ENCODE data around the gene CNTNAP2.

The CNTNAP2 gene

DNA sequence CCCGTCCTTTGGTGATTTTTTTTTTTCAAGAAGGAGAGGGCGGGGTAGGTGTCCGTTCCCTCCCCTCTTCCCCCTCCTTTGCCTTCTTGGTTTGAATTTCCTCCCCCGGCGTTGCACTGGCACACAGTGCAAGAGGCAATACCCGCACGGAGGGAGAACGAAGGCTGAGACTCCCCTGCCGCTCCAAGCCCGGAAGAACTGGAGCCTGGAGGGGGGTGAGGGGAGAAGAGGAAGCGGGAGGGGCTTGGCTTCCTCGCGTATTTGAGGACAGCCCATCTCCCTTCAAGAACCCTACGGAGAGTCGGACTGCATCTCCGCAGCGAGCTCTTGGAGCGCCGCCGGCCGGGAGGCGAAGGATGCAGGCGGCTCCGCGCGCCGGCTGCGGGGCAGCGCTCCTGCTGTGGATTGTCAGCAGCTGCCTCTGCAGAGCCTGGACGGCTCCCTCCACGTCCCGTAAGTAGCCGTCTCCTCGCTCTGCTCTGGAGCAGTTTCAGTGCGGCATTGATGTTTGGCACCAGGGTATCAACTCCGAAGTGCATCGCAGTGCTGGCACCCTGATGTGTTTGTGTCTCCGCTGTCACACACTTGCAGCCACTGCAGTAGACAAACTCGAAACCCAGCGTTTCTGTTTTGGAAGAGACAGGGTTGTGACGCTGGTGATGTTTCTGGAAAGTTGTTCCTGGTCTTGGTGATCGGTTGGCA is at the start of gene CNTNAP2:
CNTNAP2 (plus strand) TSS at position 281 of the 702 bp plus-strand sequence; CDS start at position 357, 76 bp downstream.
- DNase-seq = no peak

DNA sequence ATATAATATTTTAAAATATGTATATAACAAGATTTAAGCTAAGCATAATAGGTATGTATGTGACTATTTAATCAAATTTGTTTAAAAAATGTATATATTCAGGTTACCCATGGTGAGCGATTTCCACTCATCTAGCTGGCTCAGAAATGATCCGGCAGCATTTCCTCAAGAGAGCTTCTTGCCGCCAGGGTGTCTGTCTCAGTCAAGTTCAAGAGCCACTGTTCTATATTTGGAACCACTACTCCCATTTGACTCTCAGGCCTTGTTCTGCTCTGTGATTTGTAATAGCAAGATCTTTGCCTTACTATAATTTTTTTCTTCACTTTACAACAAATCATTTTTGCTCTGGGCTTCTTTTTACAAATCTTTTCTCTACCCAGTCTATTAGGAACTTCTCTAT is 48.7 kb upstream of the CNTNAP2 start:
- DNase-seq = no peak

GRCh38 chr7:146074195-146074765 is 42.3 kb upstream of the CNTNAP2 start:
- no peak for DNase-seq

- DNase-seq = no peak
Measured at GRCh38 chr7:146076344-146076743, 40.3 kb upstream of the CNTNAP2 start.

- no peak for DNase-seq
Measured at GRCh38 chr7:146084086-146084485, 32.5 kb upstream of the CNTNAP2 start.

- DNase-seq = no peak
Measured at GRCh38 chr7:146090023-146090645, 26.5 kb upstream of the CNTNAP2 start.

DNA sequence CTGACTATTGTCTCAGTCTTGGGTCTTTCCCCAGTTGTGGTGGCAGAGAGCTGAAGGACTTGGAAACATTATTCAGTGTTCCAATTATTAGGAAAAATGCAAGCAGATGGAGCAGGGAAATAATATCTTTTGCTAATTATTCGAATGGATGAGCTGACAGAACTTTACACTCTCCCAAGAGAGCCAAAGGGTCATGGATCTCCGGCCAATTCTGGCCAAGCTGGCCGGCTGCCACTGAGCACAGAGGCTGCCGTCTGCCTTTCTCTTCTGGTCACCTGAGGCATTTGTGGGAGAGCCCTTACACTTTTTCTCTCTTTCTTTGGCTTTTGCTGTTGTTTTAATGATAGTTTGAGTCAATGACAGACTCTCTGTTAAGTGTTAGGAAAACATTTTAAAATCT is 22.2 kb upstream of the CNTNAP2 start:
- DNase-seq = no peak

- no peak for DNase-seq
Measured at GRCh38 chr7:146096994-146097393, 19.6 kb upstream of the CNTNAP2 start.

- DNase-seq = no peak
Measured at GRCh38 chr7:146106319-146106718, 10.3 kb upstream of the CNTNAP2 start.

DNA sequence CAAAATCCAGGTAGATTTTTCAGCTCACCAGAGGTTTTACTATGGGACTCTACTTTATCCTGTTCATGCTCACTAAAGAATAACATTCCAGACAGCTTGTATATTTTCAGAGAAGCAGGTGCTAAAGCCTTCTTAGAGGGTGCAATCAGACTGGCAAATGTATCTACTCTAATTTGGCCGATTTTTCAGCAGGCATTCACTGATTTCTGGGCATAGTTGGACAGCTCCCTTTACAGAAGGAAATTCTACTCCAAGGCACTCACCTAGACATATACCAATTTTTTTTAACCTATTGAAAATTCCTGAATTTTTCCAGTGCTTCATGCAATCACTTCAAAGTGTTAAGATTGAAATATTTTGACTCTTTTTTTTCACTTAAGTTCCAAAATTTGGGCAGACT is 3.8 kb upstream of the CNTNAP2 start:
- DNase-seq = no peak

DNA sequence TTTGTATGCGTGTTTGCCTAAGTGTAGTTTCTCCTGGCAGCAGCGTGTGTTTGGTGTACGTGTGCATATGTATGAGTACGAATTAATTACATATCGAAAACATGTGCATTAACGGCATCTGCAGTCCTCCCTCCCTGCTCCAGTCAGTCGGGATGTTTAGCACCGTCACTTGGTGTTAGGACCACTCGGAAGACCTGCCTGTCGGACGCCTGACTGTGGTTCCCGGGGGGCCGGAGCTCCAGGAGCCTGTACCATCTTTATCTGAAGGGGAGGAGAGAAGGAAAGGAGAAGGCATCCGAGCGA is 1.1 kb upstream of the CNTNAP2 start:
- DNase-seq = no peak

DNA sequence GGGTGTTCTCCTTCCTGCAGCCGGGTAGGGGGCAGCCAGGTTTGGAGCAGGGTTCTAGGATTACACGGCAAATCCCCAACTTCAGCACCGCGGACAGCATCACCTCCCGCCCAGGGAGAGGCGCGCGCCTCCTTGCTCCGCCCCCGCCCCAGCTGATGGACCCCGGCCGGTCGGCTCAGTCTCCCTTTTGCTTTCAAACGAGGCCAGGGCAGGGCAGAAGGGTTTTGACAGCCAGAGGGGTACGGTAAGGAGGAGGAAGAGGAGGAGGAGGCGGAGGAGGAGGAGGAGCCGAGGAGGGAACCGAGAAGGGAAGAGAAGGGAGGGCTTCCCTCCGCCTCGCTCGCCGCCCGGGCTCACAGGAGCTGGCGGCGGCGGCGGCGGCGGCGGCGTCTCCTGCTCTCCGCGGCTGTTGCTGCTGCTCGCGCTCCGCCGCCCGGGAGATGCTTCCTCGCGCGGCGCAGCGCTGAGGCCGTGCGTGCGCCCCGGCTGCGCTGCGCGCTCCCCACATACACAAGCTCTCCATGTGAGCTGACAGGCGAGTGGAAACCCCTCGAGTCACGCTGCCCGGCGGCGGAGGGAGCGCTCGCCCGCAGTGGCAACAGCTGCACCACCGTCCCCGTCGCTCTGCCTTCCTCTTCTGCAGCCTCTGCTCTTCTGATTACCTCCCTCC is 615 bp upstream of the CNTNAP2 start:
- DNase-seq = peak; percentile 53

DNA sequence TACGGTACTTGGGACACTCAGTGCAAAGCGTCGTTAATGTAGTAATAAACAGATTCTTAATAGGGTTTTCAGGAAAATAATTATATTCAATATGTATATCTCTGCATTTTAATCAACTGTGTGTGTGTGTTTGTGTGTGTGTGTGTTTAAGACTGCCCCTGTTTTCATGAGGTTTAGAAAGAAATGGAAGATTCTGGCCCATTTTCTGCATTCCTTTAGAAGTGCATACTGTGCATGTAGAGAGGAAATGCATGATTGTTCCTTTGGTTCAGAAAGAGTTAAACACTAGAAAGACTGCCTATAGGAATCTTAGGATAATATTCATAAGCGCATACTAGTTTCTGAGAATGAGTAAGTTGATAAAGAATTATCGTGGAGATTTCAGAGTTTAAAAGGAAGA is 975 bp downstream of the CNTNAP2 start:
- DNase-seq = no peak

GRCh38 chr7:146119002-146119401 is 2.4 kb downstream of the CNTNAP2 start:
- no peak for DNase-seq

DNA sequence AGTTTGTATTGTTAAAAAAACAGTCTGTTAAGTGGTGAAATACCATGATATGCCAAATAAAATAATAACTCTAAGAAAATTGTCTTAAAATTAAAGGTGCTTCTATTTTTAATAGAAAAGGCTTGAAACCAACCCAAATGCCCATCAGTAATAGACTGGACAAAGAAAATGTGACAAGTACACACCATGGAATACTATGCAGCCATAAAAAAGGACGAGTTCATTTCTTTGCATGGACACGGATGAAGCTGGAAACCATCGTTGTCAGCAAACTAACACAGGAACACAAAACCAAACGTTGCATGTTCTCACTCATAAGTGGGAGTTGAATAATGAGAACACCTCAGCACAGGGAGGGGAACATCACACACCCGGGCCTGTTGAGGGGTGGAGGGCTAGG is 7.1 kb downstream of the CNTNAP2 start:
- DNase-seq = no peak

- no peak for DNase-seq
Measured at GRCh38 chr7:146126767-146127509, 10.3 kb downstream of the CNTNAP2 start.

DNA sequence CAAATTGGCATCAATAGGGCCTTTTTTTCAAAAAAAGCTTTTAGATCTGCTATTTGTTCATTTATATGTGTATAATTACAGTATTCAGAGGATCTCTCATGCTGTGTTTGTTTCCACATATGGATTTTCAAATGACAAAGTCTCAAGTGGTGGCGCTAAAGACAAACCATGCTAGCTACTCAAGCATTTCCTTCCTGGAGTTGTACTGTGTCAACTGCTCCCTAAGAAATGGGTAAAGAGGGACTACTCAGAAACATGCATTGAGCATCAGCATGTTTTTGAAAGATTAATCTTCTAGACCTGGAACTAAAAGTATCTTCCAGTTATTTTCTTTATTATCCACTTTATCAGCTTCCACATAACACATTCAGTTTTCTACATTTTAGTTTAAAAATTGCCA is 12.7 kb downstream of the CNTNAP2 start:
- no peak for DNase-seq

DNA sequence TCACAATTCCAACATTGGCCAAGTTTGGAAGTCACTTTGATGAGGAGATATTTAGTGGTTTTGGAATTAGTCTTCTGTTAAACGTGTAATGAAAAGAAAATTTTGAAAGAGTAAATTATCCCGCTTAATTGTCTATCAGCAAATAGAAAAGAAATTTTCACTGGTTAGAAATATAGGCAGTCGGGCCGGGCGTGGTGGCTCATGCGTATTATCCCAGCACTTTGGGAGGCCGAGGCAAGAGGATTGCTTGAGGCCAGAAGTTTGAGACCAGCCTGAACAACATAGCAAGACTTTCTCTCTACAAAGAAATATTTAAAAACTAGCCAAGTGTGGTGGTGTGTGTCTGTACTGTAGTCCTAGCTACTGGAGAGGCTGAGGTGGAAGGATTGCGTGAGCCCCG is 13.4 kb downstream of the CNTNAP2 start:
- no peak for DNase-seq

- DNase-seq = no peak
Measured at GRCh38 chr7:146131701-146132100, 15.1 kb downstream of the CNTNAP2 start.

DNA sequence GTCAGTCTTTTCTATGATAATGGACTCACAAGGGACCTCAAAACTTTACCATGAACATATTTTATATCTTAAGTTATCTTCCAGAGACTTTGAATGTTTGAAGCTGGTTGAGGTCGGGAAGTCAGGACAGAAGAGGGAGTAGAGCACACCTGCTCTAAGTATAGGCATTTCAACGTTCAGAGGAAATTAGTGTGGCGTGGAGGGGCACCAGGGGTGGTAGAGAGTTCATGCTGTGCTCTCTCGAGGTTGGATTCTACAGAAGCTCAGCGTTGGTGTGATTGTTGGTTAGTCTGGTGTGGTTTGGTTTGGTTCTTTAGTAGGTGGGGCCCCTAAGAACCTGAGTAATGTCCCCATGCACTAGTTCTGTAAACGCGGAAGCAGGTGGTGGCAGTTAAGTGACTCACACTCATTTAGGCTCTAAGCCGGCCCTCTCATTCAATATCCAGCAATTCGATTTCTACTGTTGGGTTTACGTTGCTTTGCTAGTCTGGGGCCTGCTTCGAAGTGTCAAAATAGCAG is 19.8 kb downstream of the CNTNAP2 start:
- no peak for DNase-seq

GRCh38 chr7:146138926-146139325 is 22.3 kb downstream of the CNTNAP2 start:
- no peak for DNase-seq

GRCh38 chr7:146146831-146147486 is 30.4 kb downstream of the CNTNAP2 start:
- DNase-seq = no peak

DNA sequence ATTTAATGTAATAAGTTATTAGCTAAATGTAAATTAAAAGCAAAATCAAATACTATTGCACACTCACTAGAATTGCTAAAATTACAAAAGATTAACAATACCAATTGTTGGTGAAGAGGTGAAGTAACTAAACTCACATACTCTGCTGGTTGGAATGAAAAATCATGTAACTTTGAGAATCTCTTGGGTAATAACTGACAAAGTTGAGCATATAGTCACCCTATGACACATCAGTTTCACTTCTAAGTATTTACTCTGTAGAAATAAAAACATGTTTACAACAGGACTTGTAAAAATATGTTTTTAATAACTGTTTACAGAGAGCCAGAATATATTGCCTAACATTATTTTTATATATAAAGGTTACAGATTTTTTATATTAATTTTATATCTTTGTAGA is 33.6 kb downstream of the CNTNAP2 start:
- no peak for DNase-seq
